HEK293 (cell line): ENCODE data around the gene PIK3C2B.

Source experiments
- CTCF ChIA-PET: fragments of 350-600 bp; formaldehyde crosslinking; extraction: SDS; loops from one replicate; lab custom pipeline; 2021; ENCODE audit warnings: antibody characterized with exemption; lab: Yijun Ruan, JAX
- POLR2A ChIA-PET: fragments of 300-600 bp; formaldehyde crosslinking; extraction: SDS; loops from one replicate; lab custom pipeline; 2020; ENCODE audit warnings: antibody characterized with exemption, inconsistent platforms; lab: Yijun Ruan, JAX
- H3K27ac ChIP-seq: fragments of 200-500 bp; sonication (Bioruptor generic); 2 replicates; pipeline ENCODE4 v1.5.1; 2014; ENCODE audit warnings: low read depth, low read length, control low read depth, inconsistent platforms; ENCODE audit errors: extremely low read depth
- H3K36me3 ChIP-seq, 2 experiments: fragments of 200-500 bp in 1 of 2; sonication (Bioruptor generic) in 1 of 2; 1 replicate in 1 of 2; 2 replicates in 1 of 2; pipeline ENCODE4 v1.5.1; 2014 to 2017; ENCODE audit warnings: inconsistent platforms in 2 of 2, low read length in 2 of 2; ENCODE audit not compliant: control insufficient read depth in 2 of 2, insufficient read depth in 1 of 2
- H3K4me1 ChIP-seq: fragments of 200-500 bp; sonication (Bioruptor generic); 2 replicates; pipeline ENCODE4 v1.5.1; 2014; ENCODE audit warnings: mild to moderate bottlenecking, low read length, inconsistent platforms; ENCODE audit not compliant: control insufficient read depth, insufficient read depth
- H3K4me3 ChIP-seq: 2 replicates; pipeline ENCODE4 v1.5.1; 2011; ENCODE audit warnings: low read depth, mild to moderate bottlenecking, control low read depth, low read length, moderate library complexity
- H3K9me3 ChIP-seq: fragments of 200-500 bp; sonication (Bioruptor generic); 2 replicates; pipeline ENCODE4 v1.5.1; 2014; ENCODE audit warnings: low read depth, low read length, inconsistent platforms; ENCODE audit not compliant: control insufficient read depth, insufficient read depth
- EGR2 ChIP-seq: fragments of 450-650 bp; formaldehyde crosslinking; IDR thresholded peaks from 2 replicates; pipeline ENCODE4 v1.5.1; 2016; ENCODE audit warnings: low read depth, missing biosample characterization, missing genetic modification characterization
- ELK4 ChIP-seq: IDR thresholded peaks from 2 replicates; pipeline ENCODE4 v1.6.1; 2011; ENCODE audit warnings: mild to moderate bottlenecking, low read depth, low read length, borderline replicate concordance
- MYNN ChIP-seq: fragments of 450-650 bp; formaldehyde crosslinking; IDR thresholded peaks from 2 replicates; pipeline ENCODE4 v1.5.1; 2016; ENCODE audit warnings: missing biosample characterization, missing genetic modification characterization, borderline replicate concordance
- YY1 ChIP-seq: fragments of 450-650 bp; formaldehyde crosslinking; IDR thresholded peaks from 2 replicates; pipeline ENCODE4 v1.5.1; 2018; ENCODE audit warnings: missing biosample characterization, missing genetic modification characterization
- ZBTB8A ChIP-seq: fragments of 450-650 bp; formaldehyde crosslinking; IDR thresholded peaks from 2 replicates; pipeline ENCODE4 v1.5.1; 2016; ENCODE audit warnings: missing biosample characterization, missing genetic modification characterization
- ZFHX2 ChIP-seq: fragments of 450-650 bp; formaldehyde crosslinking; conservative IDR thresholded peaks from 2 replicates; pipeline ENCODE4 v1.5.1; 2016; ENCODE audit warnings: missing biosample characterization, missing genetic modification characterization
- ZIC2 ChIP-seq: fragments of 450-650 bp; formaldehyde crosslinking; IDR thresholded peaks from 2 replicates; pipeline ENCODE4 v1.5.1; 2016; ENCODE audit warnings: missing biosample characterization, missing genetic modification characterization
- ZNF311 ChIP-seq: fragments of 450-650 bp; formaldehyde crosslinking; IDR thresholded peaks from 2 replicates; pipeline ENCODE4 v1.5.1; 2017; ENCODE audit warnings: missing biosample characterization, missing genetic modification characterization, borderline replicate concordance
- ZNF350 ChIP-seq: fragments of 450-650 bp; formaldehyde crosslinking; IDR thresholded peaks from 2 replicates; pipeline ENCODE4 v1.5.0; 2017; ENCODE audit warnings: missing biosample characterization, mild to moderate bottlenecking, missing genetic modification characterization
- ZNF354C ChIP-seq: fragments of 450-650 bp; formaldehyde crosslinking; IDR thresholded peaks from 2 replicates; pipeline ENCODE4 v1.5.1; 2016; ENCODE audit warnings: missing biosample characterization, missing genetic modification characterization, low read depth, borderline replicate concordance
- ZNF416 ChIP-seq: fragments of 450-650 bp; formaldehyde crosslinking; IDR thresholded peaks from 2 replicates; pipeline ENCODE4 v1.5.1; 2016; ENCODE audit warnings: missing biosample characterization, missing genetic modification characterization
- ZNF423 ChIP-seq: fragments of 450-650 bp; formaldehyde crosslinking; IDR thresholded peaks from 2 replicates; pipeline ENCODE4 v1.5.1; 2016; ENCODE audit warnings: missing biosample characterization, missing genetic modification characterization
- ZNF48 ChIP-seq: fragments of 450-650 bp; formaldehyde crosslinking; IDR thresholded peaks from 2 replicates; pipeline ENCODE4 v1.5.1; 2016; ENCODE audit warnings: missing biosample characterization, missing genetic modification characterization
- ZNF549 ChIP-seq: fragments of 450-650 bp; IDR thresholded peaks from 2 replicates; pipeline ENCODE4 v1.5.1; 2018; ENCODE audit warnings: missing biosample characterization, missing genetic modification characterization, mild to moderate bottlenecking, inconsistent platforms, moderate library complexity
- ZNF560 ChIP-seq: fragments of 450-650 bp; formaldehyde crosslinking; IDR thresholded peaks from 2 replicates; pipeline ENCODE4 v1.5.1; 2017; ENCODE audit warnings: missing biosample characterization, missing genetic modification characterization, borderline replicate concordance
- ZNF660 ChIP-seq: fragments of 450-650 bp; IDR thresholded peaks from 2 replicates; pipeline ENCODE4 v1.5.1; 2018; ENCODE audit warnings: missing biosample characterization, mild to moderate bottlenecking, missing genetic modification characterization
- ZNF664 ChIP-seq: fragments of 450-650 bp; formaldehyde crosslinking; IDR thresholded peaks from 2 replicates; pipeline ENCODE4 v1.5.1; 2016; ENCODE audit warnings: missing biosample characterization, missing genetic modification characterization
- TF ChIP-seq, protein P1 (sequence below): fragments of 450-650 bp; formaldehyde crosslinking; optimal IDR thresholded peaks from 2 replicates; pipeline ENCODE3; 2016; ENCODE audit warnings: missing biosample characterization, mild to moderate bottlenecking, missing genetic modification characterization

Gene PIK3C2B

DNA sequence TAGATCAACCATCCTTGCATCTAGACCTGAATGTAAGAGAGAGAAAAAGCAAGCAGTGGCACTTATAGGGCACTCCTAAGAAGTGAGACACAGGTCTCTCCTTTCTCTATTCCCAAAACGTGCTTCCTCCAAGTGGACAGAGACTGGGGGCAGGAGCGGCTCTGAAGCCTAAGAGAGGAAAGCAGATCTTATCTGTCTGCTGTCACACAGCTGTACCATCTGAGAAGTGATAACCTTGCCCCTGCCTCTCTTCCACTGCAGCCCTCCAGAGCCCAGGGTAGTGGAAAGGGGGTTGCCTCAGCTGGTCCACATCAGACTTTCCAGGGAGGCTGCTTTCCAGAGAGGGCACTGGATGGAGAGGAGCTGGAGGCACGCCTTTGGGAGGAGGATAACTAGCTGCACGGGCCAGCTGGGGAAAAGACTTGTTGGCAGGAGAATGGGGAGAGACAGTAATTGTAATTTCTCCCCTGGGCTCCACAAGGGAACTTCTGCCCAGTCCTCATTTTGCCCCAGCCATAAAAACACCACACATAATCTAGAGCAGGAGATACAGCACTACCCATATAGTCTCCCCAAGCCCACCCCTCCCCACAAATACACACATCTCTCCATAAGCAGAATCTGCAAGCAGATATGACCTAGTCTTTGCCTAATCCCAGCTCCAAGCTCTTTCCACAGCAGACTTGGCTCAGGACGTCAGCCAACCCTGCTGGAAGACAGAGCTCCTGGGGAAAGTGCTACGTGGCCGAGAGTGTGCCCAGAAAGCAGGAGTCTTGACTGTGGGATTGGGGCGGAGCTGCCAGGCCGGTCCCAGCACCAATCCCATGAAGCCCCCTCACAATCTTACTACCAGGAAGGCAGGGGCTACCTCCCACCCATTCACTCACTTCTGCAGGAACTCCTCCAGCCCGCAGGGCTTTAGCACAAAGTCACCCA is 31.2 kb downstream of the PIK3C2B start:
- Histone ChIP-seq H3K36me3 (peaks cover 0 to 16% of the 10 kb centered on the region in 2 experiments; a peak in 1 of 3 replicates), H3K9me3 (no peaks in the 10 kb centered on the region), H3K27ac (no peak overlapping the region), H3K4me3 (no peak overlapping the region), H3K4me1 (no peaks in the 10 kb centered on the region)
- CTCF ChIA-PET = interaction anchor here (0.6 to 1.1 kb wide), 2 partner anchors 17 to 285 kb away, joined by 3 to 4 read pairs; no protein-coding TSS in a partner anchor
- no peak for TF ChIP-seq ZNF660 (tag by site-specific recombination)
- TF ChIP-seq EGR2 (tag by site-specific recombination) = peak; percentile 57; the same call in 1 of the 2 replicates
- TF ChIP-seq MYNN (tag by site-specific recombination) = no peak
- POLR2A ChIA-PET = no interaction called here

DNA sequence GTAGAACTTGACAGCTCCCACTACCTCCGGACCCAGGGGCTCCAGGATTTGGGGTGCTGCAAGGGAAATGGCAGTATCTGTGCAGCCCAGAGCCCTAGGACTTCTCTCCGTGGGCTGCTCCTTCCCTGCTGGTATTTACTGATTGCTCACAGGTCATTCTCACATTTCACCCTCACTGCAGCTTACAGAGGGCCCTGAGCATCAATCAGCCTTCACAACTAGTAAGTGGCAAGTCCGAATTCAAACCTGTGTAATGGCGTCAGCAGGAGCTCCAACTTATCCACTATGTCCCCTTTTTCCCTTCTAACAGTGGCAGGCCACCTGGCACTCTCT is 32.4 kb downstream of the PIK3C2B start:
- ChIA-PET CTCF (interaction anchor here (1.1 kb wide), 1 partner anchor 15 kb away, joined by 3 read pairs; no protein-coding TSS in a partner anchor), POLR2A (no interaction called here)
- H3K27ac ChIP-seq = no peak overlapping the region
- TF ChIP-seq ELK4 = no peak
- TF ChIP-seq ZNF350 (tag by site-specific recombination) = no peak
- TF ChIP-seq ZNF311 (tag by site-specific recombination) = no peak
- peak; percentile 31; the same call in 1 of the 2 replicates for TF ChIP-seq ZIC2
- H3K9me3 ChIP-seq = no peaks in the 10 kb centered on the region
- H3K4me3 ChIP-seq = no peak overlapping the region
- H3K36me3 ChIP-seq = peaks cover 0 to 16% of the 10 kb centered on the region in 2 experiments; a peak in 1 of 3 replicates
- H3K4me1 ChIP-seq = no peaks in the 10 kb centered on the region

DNA sequence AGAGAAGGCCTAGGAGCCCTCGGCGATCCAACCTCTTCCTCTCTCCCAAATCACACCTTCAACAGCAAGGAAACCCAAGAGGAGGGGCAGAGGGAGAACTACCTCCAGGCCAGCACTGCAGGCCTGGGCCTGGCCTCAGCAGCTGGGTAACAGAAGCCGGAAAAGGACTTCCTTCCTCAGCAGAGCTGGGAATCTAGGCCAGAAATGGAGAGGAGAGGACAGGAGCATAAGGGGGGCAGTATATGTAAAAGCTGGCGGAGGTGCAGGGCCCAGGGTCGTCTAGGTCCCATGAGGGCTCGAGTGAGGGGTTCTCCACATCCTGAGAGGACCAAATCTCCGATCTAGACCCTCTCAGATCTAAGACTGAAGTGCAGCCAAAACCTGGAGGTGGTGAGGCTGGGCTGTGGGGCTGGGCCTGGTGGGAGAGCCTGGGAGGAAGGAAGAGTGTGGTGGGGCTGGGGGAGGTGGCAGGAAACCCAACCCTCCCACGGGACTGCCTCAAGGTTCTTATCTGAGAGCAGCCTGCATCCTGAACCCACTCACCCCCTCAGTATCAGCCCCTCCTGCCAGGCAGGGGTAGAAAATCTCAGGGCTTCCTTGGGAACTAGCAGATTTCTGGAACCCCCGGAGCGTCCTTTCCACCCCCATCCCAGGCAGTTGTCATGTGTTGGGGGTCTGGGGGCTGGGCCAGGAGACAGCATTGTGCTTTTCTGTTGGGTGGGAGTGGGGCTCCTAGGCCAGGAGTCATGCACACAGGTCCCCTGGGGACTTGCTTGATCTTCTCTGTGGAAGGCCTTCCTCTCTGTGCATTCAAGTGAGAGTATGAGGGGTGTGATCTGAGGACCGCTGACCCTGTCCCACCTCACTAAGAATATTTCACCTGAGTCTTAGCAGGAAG is 33.0 kb downstream of the PIK3C2B start:
- ChIA-PET CTCF (interaction anchor here (0.6 kb wide), 2 partner anchors 42 to 212 kb away, joined by 3 read pairs; no protein-coding TSS in a partner anchor), POLR2A (no interaction called here)
- no peak overlapping the region for H3K27ac ChIP-seq

GRCh38 chr1:204460346-204460745 is 34.3 kb downstream of the PIK3C2B start:
- CTCF ChIA-PET = no interaction called here
- no peak for TF ChIP-seq ZNF549
- TF ChIP-seq EGR2 (tag by site-specific recombination) = 0 out of 2 replicates have a peak, but pooled peaks have one; percentile 16
- TF ChIP-seq, all 188 proteins: peak for 1
- H3K4me3 ChIP-seq = no peak overlapping the region
- peaks cover 0 to 22% of the 10 kb centered on the region in 2 experiments; a peak in 1 of 3 replicates for H3K36me3 ChIP-seq
- H3K27ac ChIP-seq = no peak overlapping the region
- POLR2A ChIA-PET = no interaction called here
- no peaks in the 10 kb centered on the region for H3K4me1 ChIP-seq
- H3K9me3 ChIP-seq = no peaks in the 10 kb centered on the region

More for the DNA sequence above, 33.0 kb downstream of the PIK3C2B start:
- peaks cover 0 to 16% of the 10 kb centered on the region in 2 experiments; a peak in 1 of 3 replicates for H3K36me3 ChIP-seq
- H3K4me1 ChIP-seq = no peaks in the 10 kb centered on the region
- TF ChIP-seq ZNF423 (tag by site-specific recombination) = no peak
- TF ChIP-seq, protein P1, sequence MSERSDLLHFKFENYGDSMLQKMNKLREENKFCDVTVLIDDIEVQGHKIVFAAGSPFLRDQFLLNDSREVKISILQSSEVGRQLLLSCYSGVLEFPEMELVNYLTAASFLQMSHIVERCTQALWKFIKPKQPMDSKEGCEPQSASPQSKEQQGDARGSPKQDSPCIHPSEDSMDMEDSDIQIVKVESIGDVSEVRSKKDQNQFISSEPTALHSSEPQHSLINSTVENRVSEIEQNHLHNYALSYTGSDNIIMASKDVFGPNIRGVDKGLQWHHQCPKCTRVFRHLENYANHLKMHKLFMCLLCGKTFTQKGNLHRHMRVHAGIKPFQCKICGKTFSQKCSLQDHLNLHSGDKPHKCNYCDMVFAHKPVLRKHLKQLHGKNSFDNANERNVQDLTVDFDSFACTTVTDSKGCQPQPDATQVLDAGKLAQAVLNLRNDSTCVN (tag by site-specific recombination) = no peak
- no peak for TF ChIP-seq ZBTB8A (tag by site-specific recombination)
- TF ChIP-seq ZNF416 (tag by site-specific recombination) = no peak
- peak; percentile 86 for TF ChIP-seq ZFHX2 (tag by site-specific recombination)
- TF ChIP-seq EGR2 (tag by site-specific recombination) = peak; percentile 91
- no peak for TF ChIP-seq ZNF48 (tag by site-specific recombination)
- TF ChIP-seq ZNF354C (tag by site-specific recombination) = no peak
- no peak for TF ChIP-seq YY1
- TF ChIP-seq ZNF560 (tag by site-specific recombination) = no peak
- TF ChIP-seq ZNF664 = no peak
- no peaks in the 10 kb centered on the region for H3K9me3 ChIP-seq
- no peak overlapping the region for H3K4me3 ChIP-seq
